Psoas muscle (tissue), 8 donors: Measurements from ENCODE around the gene OTOP3. TPM values are rescaled to one million over a fixed set of nuclear protein-coding genes. Genes with fewer than 3 reads are reported as not detected.
A peak's percentile ranks its signal among the peaks of the same experiment; 100 is the strongest.

Experiments used
- ATAC-seq, 4 donors: fragments of 200-7000 bp; cut with Tn5 transposase; one replicate each; pipeline ENCODE4 v1.9.1; 2020; ENCODE audit warnings: moderate library complexity in 3 of 4, mild to moderate bottlenecking in 2 of 4
- DNase-seq, 2 donors: peaks; one replicate each; pipeline ENCODE4 v3.0.0-alpha.2; 2020
- H3K27ac ChIP-seq: fragments of 200-600 bp; one replicate; pipeline ENCODE4 v1.8.0; 2022
- H3K27me3 ChIP-seq, 3 donors: fragments of 200-600 bp in 1 of 3; one replicate each; pipeline versions ENCODE4 v1.6.1 to v1.8.0; 2013 to 2022; ENCODE audit warnings: low read length in 2 of 3, mild to moderate bottlenecking in 2 of 3, moderate library complexity in 1 of 3; ENCODE audit not compliant: insufficient read depth in 3 of 3
- H3K36me3 ChIP-seq, 2 donors: fragments of 200-600 bp in 1 of 2; one replicate each; pipeline versions ENCODE4 v1.6.1 to v1.8.0; 2013 to 2022; ENCODE audit warnings: low read depth in 1 of 2, mild to moderate bottlenecking in 1 of 2, moderate library complexity in 1 of 2; ENCODE audit not compliant: insufficient read depth in 1 of 2
- H3K4me1 ChIP-seq: fragments of 200-600 bp; one replicate; pipeline ENCODE4 v1.8.0; 2022
- H3K4me3 ChIP-seq: fragments of 200-600 bp; one replicate; pipeline ENCODE4 v1.8.0; 2022; ENCODE audit warnings: mild to moderate bottlenecking
- H3K9me3 ChIP-seq: fragments of 200-600 bp; one replicate; pipeline ENCODE4 v1.8.0; 2022
- CTCF ChIP-seq: fragments of 200-600 bp; IDR thresholded peaks from one replicate; pipeline ENCODE4 v1.8.0; 2022; ENCODE audit warnings: antibody characterized with exemption
- WGBS, 3 donors: extraction: QIAGEN DNeasy Blood & Tissue Kit; methylation state at CpG; one replicate each; pipeline versions ENCODE4 v1.1.6 to v1.1.7; 2013; 5-methylcytosine and 5-hydroxymethylcytosine counted together
- intact Hi-C, 2 donors: fragments of 100-400 bp; cut with DNase I; formaldehyde crosslinking; loops; one replicate each; pipeline versions ENCODE4 v1.11.0 to v1.14.2; 2022
- polyA plus RNA-seq, 3 donors: library from polyadenylated mRNA; stranded (reverse); fragments of 200-250 nt; gene quantifications; one replicate each; pipeline ENCODE4 v1.2.3, GENCODE V29; 2013
- total RNA-seq, 4 donors: library from RNA; stranded (reverse); fragmentation: NEBNext Ultra II Directional in 2 of 4; extraction: Animal tissue kit (Norgen Biotek cat#: 25700) in 2 of 4; gene quantifications; one replicate each; pipeline versions ENCODE4 v1.2.1 to v1.2.4, GENCODE V29; 2021 to 2023
- donor health status: healthy with polysubstance abuse.
- donor health status: DM: no; HTN: no; CAD: no; lungs with moderate emphysema.
- donor health status: Bipolar disorder and iron deficiency.
- donor health status: healthy.
- donor health status: DM: yes; HTN: yes; CAD: no.
- donor health status: DM: no; HTN: no; CAD: no.
- donor health status: DM: no; HTN: no; CAD: no.
- donor health status: DM: yes; HTN: yes; CAD: no.

OTOP3 gene
- total and polyA plus RNA-seq, 7 donors, result 0.04 TPM; not detected in 6

GRCh38 chr17:74977802-74978201 lies 42.1 kb downstream of the OTOP3 start:
- no peak for ATAC-seq
- H3K4me3 ChIP-seq, result no peak overlapping the region
- H3K27ac ChIP-seq, result no peak overlapping the region
- WGBS, 3 donors, result 89 to 95% (median 89%) methylated on average over 3 of the region's 3 CpGs
- H3K4me1 ChIP-seq, result no peaks in the 10 kb centered on the region
- no peak for TF ChIP-seq CTCF
- no peaks in the 10 kb centered on the region for H3K9me3 ChIP-seq
- H3K36me3 ChIP-seq, result no peaks in the 10 kb centered on the region
- H3K27me3 ChIP-seq, result peaks cover 0 to 48% (median 7%) of the 10 kb centered on the region in 3 donors
- no peak for DNase-seq
- intact Hi-C loops, result no loop called here

GRCh38 chr17:74978240-74978639 lies 42.5 kb downstream of the OTOP3 start:
- 50 to 55% (median 54%) methylated on average over 3 of the region's 3 CpGs for WGBS, 3 donors
- intact Hi-C loops, result no loop called here
- Histone ChIP-seq H3K27me3 (peaks cover 0 to 48% (median 5%) of the 10 kb centered on the region in 3 donors), H3K27ac (no peak overlapping the region), H3K9me3 (no peaks in the 10 kb centered on the region), H3K4me1 (no peaks in the 10 kb centered on the region), H3K4me3 (no peak overlapping the region), H3K36me3 (no peaks in the 10 kb centered on the region)
- ATAC-seq (no peak), DNase-seq (no peak)
- no peak for TF ChIP-seq CTCF

- ATAC-seq, result no peak
- Histone ChIP-seq H3K4me3 (no peak overlapping the region), H3K4me1 (no peaks in the 10 kb centered on the region), H3K36me3 (no peaks in the 10 kb centered on the region), H3K27ac (no peak overlapping the region), H3K27me3 (peaks cover 0 to 36% (median 4%) of the 10 kb centered on the region in 3 donors), H3K9me3 (no peaks in the 10 kb centered on the region)
- no peak for TF ChIP-seq CTCF
- 78 to 83% (median 80%) methylated on average over 17 of the region's 17 CpGs for WGBS, 3 donors
- intact Hi-C loops, result no loop called here
- no peak for DNase-seq
Measured at GRCh38 chr17:74979408-74980146, 43.9 kb downstream of the OTOP3 start.

GRCh38 chr17:74981318-74981978 lies 45.8 kb downstream of the OTOP3 start:
- DNase-seq (no peak), ATAC-seq (peak in 2 of 4 donors; percentile 5)
- TF ChIP-seq CTCF, result no peak
- H3K4me1 ChIP-seq, result no peaks in the 10 kb centered on the region
- peak overlapping the region; percentile 71 for H3K27ac ChIP-seq
- no peaks in the 10 kb centered on the region for H3K36me3 ChIP-seq
- H3K9me3 ChIP-seq, result no peaks in the 10 kb centered on the region
- intact Hi-C loops, result no loop called here
- H3K27me3 ChIP-seq, result peaks cover 0 to 41% (median 3%) of the 10 kb centered on the region in 3 donors
- H3K4me3 ChIP-seq, result peak overlapping the region; percentile 68
- WGBS, 3 donors, result 55 to 63% (median 58%) methylated on average over 16 of the region's 16 CpGs
